ENCODE data around the gene NR5A2.

NR5A2 gene

DNA sequence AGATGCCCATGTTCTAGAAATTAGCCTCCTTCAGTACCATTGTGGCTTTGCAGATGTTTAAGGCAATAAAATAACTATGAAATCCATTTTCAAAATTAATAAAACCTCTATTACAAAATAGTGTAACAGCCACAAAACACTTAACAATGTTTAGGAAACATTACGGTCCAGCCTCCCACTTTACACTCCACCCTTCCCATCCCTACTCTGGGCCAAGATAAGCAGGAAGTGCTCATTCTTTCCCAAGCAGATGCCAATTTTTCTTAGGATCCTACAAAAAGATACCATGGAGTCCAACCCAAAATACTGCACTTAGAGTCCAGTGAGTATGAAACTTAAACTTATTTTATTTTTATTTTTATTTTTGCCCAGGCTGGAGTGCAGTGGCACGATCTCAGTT is 150.8 kb downstream of the NR5A2 start:
- no peak overlapping the region for H3K4me3 ChIP-seq (ENCODE audit: low read depth in 1 of 2, low read length in 1 of 2)
- no peaks in the 10 kb centered on the region for H3K36me3 ChIP-seq
- H3K27me3 ChIP-seq: no peaks in the 10 kb centered on the region
- H3K27ac ChIP-seq: no peak overlapping the region
- H3K9me3 ChIP-seq: no peaks in the 10 kb centered on the region
- peaks cover 8 to 9% of the 10 kb centered on the region in 2 experiments for H3K4me1 ChIP-seq (ENCODE audit: control insufficient read depth in 1 of 2, insufficient read depth in 1 of 2, low read depth in 1 of 2, low read length in 1 of 2)
- TF ChIP-seq CTCF (IDR thresholded peaks at IDR 0.05): no peak

DNA sequence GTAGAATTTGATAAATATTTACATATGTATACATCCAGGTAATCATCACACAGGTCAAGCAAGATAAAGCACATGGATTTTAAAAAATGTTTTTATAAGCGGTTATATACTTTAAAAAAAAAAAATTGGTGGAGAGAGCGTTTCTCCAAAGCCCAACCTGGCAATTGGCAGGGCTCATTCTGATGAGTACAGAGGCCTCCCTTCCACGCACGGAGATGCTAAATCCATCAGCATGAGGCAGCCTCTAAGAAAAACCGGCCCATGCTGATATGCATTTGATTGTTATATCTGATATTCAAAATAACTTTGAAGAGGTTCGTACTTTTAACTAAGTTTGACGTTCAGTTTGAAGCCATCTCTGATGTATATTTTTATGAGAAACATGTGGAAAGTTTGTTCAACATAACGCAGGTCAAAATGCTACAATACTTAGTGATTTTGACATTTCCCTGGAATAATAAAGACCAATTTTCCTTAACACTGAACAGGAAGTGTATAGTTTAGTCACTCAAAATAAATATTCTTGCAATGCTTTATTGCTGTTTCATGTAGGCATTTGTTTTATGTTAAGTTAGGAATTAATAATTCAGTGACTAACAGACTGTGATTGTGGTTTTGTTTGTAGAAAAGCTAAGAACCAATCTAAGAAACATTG is 151.7 kb downstream of the NR5A2 start:
- Histone ChIP-seq H3K27me3 (no peaks in the 10 kb centered on the region), H3K9me3 (no peaks in the 10 kb centered on the region), H3K36me3 (no peaks in the 10 kb centered on the region), H3K4me1 (ENCODE audit: control insufficient read depth in 1 of 2, insufficient read depth in 1 of 2, low read depth in 1 of 2, low read length in 1 of 2) (peaks cover 17 to 18% of the 10 kb centered on the region in 2 experiments), H3K4me3 (ENCODE audit: low read depth in 1 of 2, low read length in 1 of 2) (no peak overlapping the region), H3K27ac (no peak overlapping the region)
- no peak for TF ChIP-seq CTCF (IDR thresholded peaks at IDR 0.05)

GRCh38 chr1:200179781-200180160 is 152.3 kb downstream of the NR5A2 start:
- Histone ChIP-seq H3K27me3 (no peaks in the 10 kb centered on the region), H3K36me3 (no peaks in the 10 kb centered on the region), H3K9me3 (no peaks in the 10 kb centered on the region), H3K4me1 (ENCODE audit: control insufficient read depth in 1 of 2, insufficient read depth in 1 of 2, low read depth in 1 of 2, low read length in 1 of 2) (peaks cover 22 to 24% of the 10 kb centered on the region in 2 experiments), H3K4me3 (ENCODE audit: low read depth in 1 of 2, low read length in 1 of 2) (no peak overlapping the region), H3K27ac (no peak overlapping the region)
- no peak for TF ChIP-seq CTCF (IDR thresholded peaks at IDR 0.05)

GRCh38 chr1:200180821-200181220 is 153.3 kb downstream of the NR5A2 start:
- H3K9me3 ChIP-seq: no peaks in the 10 kb centered on the region
- H3K4me3 ChIP-seq (ENCODE audit: low read depth in 1 of 2, low read length in 1 of 2): no peak overlapping the region
- H3K27ac ChIP-seq: no peak overlapping the region
- H3K4me1 ChIP-seq (ENCODE audit: control insufficient read depth in 1 of 2, insufficient read depth in 1 of 2, low read depth in 1 of 2, low read length in 1 of 2): peaks cover 32 to 34% of the 10 kb centered on the region in 2 experiments
- TF ChIP-seq CTCF (IDR thresholded peaks at IDR 0.05): no peak
- no peaks in the 10 kb centered on the region for H3K27me3 ChIP-seq
- H3K36me3 ChIP-seq: no peaks in the 10 kb centered on the region

DNA sequence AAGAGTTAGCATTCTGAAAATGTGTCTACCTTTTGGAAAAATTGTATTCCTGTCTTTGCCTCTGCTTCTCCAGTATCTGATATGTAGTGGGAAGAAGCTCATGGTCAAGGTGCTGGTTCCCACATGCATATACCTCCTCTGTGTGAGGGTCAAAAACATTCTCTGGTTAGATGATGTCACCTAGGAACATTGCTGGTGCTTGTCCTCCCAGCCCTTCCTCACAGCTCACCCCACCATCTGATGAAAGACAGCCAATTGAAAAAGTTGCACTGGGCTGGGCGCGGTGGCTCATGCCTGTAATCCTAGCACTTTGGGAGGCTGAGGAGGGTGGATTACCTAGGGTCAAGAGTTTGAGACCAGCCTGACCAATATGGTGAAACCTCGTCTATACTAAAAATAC is 154.4 kb downstream of the NR5A2 start:
- Histone ChIP-seq H3K4me3 (ENCODE audit: low read depth in 1 of 2, low read length in 1 of 2) (no peak overlapping the region), H3K4me1 (ENCODE audit: control insufficient read depth in 1 of 2, insufficient read depth in 1 of 2, low read depth in 1 of 2, low read length in 1 of 2) (peaks cover 32 to 36% of the 10 kb centered on the region in 2 experiments), H3K9me3 (no peaks in the 10 kb centered on the region), H3K27ac (no peak overlapping the region), H3K27me3 (no peaks in the 10 kb centered on the region), H3K36me3 (no peaks in the 10 kb centered on the region)
- no peak for TF ChIP-seq CTCF (IDR thresholded peaks at IDR 0.05)
